AG09319 (cell line): ENCODE results near the gene TGIF2.
"Not testable (repeated sequence)": the region's sequence is repeated elsewhere in the genome, so short reads cannot be mapped to it uniquely, and the experiment has no call there.

ENCODE experiments used
- DNase-seq: peaks from one replicate; pipeline ENCODE4 v3.0.0-alpha.2; 2010; ENCODE audit warnings: low read depth; ENCODE audit errors: extremely low read depth
- TF ChIP-seq, protein P1 (sequence below): IDR thresholded peaks from 2 replicates; pipeline ENCODE4 v1.5.1; 2011; ENCODE audit warnings: low read depth, mild to moderate bottlenecking, inconsistent platforms, low read length, moderate library complexity

The TGIF2 gene

GRCh38 chr20:36548704-36549627 lies 24.4 kb upstream of the TGIF2 start:
- TF ChIP-seq, protein P1, sequence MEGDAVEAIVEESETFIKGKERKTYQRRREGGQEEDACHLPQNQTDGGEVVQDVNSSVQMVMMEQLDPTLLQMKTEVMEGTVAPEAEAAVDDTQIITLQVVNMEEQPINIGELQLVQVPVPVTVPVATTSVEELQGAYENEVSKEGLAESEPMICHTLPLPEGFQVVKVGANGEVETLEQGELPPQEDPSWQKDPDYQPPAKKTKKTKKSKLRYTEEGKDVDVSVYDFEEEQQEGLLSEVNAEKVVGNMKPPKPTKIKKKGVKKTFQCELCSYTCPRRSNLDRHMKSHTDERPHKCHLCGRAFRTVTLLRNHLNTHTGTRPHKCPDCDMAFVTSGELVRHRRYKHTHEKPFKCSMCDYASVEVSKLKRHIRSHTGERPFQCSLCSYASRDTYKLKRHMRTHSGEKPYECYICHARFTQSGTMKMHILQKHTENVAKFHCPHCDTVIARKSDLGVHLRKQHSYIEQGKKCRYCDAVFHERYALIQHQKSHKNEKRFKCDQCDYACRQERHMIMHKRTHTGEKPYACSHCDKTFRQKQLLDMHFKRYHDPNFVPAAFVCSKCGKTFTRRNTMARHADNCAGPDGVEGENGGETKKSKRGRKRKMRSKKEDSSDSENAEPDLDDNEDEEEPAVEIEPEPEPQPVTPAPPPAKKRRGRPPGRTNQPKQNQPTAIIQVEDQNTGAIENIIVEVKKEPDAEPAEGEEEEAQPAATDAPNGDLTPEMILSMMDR = no peak
- DNase-seq = no peak

- no peak for DNase-seq
Observed at GRCh38 chr20:36549628-36549941, 23.8 kb upstream of the TGIF2 start.

DNA sequence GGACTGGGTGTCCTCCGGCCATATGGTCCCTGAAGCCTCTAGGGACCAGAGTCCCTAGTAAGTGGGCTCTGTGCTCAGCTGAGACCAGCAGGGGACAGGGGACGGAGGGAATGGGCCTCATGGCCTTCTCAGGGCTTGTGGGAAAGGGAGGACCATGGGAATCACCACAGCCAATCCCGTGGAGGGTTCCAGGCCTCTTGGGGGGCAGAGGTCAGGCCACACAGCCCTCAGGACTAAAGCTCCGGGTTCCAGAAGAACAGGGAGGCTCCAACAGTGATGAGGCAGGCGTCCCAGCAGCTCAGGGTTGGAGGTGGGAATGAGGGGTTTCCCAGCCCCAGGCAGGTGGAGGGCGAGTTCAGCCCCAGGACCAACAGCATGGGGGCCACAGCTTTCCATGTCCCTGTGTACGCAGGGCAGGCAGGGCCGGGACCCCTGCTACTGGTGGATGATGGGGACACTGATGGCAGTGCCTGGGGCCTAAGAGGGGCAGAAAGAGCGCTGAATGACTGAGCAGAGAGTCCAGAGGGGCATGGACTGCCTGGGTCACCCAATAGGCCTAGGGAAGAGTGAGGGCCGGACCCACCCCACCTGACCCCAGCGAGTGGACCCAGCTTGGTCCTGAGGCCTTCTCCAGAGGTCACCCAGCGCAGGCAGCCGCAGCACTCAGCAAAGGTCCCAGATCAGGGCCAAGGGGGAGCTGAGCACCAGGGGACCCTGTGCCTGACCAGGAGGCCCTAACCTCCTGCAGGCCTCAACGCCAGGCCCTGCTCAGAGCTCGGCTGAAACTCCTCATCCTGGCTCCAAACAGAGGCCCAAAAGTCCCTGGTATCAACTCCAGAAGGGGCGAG lies 23.2 kb upstream of the TGIF2 start:
- DNase-seq = no peak
- TF ChIP-seq, protein P1 = no peak

More at GRCh38 chr20:36549628-36549941, 23.8 kb upstream of the TGIF2 start:
- TF ChIP-seq, protein P1 = no peak

DNA sequence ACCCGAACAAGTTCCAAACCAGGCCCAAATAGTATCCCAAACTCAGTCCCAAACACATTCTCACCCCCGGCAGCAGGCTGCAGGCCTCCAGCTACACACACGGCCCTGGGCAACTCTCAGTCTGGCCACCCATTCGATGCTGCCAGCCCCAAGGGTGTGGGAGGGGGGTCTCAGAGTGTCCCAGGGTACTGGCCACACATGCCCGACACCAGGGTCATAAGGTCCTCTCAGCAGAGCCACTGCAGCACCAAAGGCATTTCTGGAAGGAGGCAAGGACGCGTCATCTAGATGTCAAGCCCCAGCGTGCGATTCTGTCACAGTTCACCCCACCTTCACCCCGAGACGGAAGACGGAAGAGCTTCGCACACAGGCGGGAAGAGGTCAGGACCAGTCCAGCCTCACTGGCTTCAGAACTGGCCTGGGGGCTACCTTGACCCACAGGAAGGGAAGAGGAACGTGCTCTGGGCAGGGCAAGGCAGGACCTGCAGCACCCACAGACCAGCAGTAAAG lies 22.6 kb upstream of the TGIF2 start:
- no peak for DNase-seq
- TF ChIP-seq, protein P1 = no peak

DNA sequence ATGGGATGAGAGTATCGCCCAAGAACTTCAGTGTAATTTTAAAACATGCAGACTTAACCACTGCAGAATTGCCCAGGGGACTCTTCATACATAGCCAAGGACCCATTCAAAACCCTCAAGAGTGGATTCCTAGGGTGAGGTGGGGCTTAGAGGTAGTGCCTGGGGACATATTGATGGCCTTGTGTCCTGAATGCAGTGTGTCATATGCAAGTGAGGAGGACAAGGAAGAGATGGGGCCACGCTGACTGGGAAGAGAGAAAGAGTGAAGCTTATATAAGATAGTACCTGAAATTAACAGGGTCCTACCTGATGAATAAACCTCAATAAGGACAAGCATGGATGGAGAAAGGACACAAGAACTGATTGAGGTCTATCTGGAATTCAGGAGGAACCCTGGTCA lies 18.1 kb upstream of the TGIF2 start:
- no peak for DNase-seq
- TF ChIP-seq, protein P1 = no peak

DNA sequence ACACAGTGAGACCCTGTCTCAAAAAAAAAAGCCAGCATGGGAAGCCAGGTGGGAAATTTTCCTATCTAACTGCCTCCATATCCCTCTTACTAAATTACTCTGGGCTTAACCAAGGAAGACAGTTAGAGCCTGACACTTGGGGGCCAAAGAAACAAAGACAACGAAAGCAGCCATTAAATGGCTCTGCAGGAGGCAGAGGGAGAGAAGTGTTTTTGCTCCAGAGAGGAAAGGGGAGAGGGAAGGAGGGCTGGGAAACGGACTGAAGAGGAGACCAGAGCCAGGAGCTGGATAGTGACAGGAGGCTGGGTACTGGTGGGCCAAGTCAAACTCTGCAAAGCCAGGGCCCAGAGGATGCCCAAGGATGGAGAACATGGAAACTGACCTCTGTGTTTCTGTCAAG lies 10.7 kb upstream of the TGIF2 start:
- TF ChIP-seq, protein P1 = no peak
- no peak for DNase-seq

DNA sequence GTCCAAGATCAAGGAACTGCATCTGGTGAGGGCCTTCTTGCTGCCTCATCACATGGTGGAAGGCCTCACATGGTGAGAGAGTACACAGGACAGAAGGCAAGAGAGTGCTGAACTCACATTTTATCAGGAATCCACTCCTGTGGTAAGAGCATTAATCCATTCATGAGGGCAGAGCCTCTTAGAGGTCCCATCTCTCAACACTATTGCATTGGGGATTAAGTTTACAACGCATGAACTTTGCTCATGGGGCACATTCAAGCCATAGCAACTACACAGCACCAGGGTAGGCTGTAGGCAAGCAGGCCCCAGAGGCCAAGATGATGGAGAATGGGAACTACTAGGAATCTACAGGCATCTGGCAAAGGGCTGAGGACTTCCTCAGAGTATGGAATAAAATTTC lies 10.0 kb upstream of the TGIF2 start:
- TF ChIP-seq, protein P1 = no peak
- DNase-seq = no peak

- not testable (repeated sequence) for DNase-seq
Observed at GRCh38 chr20:36564078-36564725, 9.2 kb upstream of the TGIF2 start.

GRCh38 chr20:36564726-36565121 lies 8.7 kb upstream of the TGIF2 start:
- not testable (repeated sequence) for DNase-seq
